GM12873 (cell line): ENCODE data around the gene PIK3CA.

Experiments used
- TF ChIP-seq, protein P1 (sequence below): IDR thresholded peaks from 2 replicates; pipeline ENCODE4 v1.5.1; 2012; ENCODE audit warnings: low read depth, mild to moderate bottlenecking, moderate library complexity, low read length, control low read depth; ENCODE audit not compliant: insufficient read depth; ENCODE audit errors: missing control alignments

Gene PIK3CA

DNA sequence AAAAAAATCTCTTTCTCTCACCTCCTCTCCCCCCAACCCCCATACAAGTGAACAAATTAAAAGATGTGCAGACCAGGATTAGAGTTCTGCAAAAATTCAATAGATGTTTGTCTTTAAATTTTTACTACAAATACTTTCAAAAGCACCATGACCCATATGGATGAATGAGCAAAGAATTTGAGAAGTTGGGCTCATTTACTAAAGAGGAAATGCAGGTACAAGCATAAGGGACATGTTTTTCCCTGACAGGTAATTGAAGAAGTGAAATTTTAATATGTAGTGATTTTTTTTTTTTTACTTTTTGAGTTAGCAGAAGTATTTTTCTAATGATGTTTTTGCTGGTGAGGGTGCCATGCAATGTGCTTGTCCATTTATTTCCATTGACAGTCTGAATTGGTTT is 15.3 kb downstream of the PIK3CA start:
- TF ChIP-seq, protein P1, sequence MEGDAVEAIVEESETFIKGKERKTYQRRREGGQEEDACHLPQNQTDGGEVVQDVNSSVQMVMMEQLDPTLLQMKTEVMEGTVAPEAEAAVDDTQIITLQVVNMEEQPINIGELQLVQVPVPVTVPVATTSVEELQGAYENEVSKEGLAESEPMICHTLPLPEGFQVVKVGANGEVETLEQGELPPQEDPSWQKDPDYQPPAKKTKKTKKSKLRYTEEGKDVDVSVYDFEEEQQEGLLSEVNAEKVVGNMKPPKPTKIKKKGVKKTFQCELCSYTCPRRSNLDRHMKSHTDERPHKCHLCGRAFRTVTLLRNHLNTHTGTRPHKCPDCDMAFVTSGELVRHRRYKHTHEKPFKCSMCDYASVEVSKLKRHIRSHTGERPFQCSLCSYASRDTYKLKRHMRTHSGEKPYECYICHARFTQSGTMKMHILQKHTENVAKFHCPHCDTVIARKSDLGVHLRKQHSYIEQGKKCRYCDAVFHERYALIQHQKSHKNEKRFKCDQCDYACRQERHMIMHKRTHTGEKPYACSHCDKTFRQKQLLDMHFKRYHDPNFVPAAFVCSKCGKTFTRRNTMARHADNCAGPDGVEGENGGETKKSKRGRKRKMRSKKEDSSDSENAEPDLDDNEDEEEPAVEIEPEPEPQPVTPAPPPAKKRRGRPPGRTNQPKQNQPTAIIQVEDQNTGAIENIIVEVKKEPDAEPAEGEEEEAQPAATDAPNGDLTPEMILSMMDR, result no peak

- TF ChIP-seq, protein P1, result no peak
Measured at GRCh38 chr3:179164857-179165256, 16.7 kb downstream of the PIK3CA start.

DNA sequence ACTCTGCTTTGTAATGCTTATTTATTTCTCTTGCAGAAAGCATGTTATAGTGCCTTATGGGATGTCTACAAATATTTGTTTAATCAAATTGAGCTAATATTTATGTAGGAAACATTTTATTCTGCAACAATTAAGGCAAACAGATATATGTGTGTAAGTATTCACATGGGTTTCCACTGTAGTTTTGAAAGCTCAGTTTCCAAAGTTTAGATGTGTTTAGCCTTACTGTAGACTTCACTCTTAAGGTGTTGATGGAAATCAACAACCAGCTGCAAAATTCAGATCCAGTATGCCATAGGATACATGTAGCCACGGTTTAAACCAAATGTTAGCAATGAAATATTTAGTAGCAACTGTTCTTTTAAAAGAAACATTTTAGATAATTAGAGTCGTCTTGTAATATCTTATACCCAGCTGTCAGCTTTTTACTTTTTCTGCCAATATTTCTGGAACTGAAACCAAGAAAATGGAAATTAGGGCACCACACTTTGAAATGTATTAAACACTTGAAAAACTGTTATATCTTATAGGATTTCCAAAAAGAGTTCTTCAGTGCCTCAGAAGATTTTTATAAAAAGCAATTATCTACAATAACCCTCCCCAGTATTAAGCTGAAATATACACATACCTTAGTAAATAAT is 18.5 kb downstream of the PIK3CA start:
- TF ChIP-seq, protein P1, result no peak

- TF ChIP-seq, protein P1, result no peak
Measured at GRCh38 chr3:179168918-179169317, 20.8 kb downstream of the PIK3CA start.

DNA sequence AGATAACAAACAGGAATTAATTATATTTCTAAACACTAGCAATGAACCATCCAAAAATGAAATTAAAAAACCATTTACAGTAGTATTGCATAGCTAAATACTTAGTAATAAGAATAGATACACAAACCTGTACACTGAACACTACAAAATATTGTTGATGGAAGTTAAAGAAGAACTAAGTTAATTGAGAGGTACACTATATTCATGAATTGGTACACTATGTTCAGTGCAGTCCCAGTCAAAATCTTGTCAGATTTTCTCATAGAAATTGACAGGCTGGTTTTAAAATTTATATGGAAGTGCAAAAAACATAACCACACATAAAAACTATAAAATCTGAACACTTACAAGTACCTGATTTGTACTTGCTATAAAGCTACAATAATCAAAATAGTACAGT is 24.4 kb downstream of the PIK3CA start:
- TF ChIP-seq, protein P1, result no peak

- TF ChIP-seq, protein P1, result no peak
Measured at GRCh38 chr3:179174316-179174715, 26.2 kb downstream of the PIK3CA start.

- TF ChIP-seq, protein P1, result no peak
Measured at GRCh38 chr3:179174898-179175297, 26.7 kb downstream of the PIK3CA start.
